ENCODE results near the gene MCTP1.

- TF ChIP-seq STAT6 (CRISPR knock-in tag; IDR thresholded peaks at IDR 0.05) (no peak), POLR2A (conservative IDR thresholded peaks at IDR 0.05) (no peak), CEBPB (tag; IDR thresholded peaks at IDR 0.05) (no peak), SMC3 (conservative IDR thresholded peaks at IDR 0.05; ENCODE audit: insufficient read depth, low read depth, low read length) (no peak)
Measured at GRCh38 chr5:94775088-94775487, 509.8 kb downstream of the MCTP1 start.
